H9 (cell line): Measurements from ENCODE around the gene C6orf120. TPM values are rescaled to one million over a fixed set of nuclear protein-coding genes. Genes with fewer than 3 reads are reported as not detected.

ENCODE experiments used
- DNase-seq: peaks from one replicate; pipeline ENCODE4 v3.0.0-alpha.2; 2017
- H2AFZ ChIP-seq: one replicate; pipeline ENCODE4 v1.6.1; 2013; ENCODE audit warnings: mild to moderate bottlenecking, low read length, control low read depth, moderate library complexity
- H2AK5ac ChIP-seq: 2 replicates; pipeline ENCODE4 v1.6.1; 2013; ENCODE audit warnings: low read length, control low read depth, mixed read lengths; ENCODE audit not compliant: insufficient read length
- H2BK120ac ChIP-seq: one replicate; pipeline ENCODE4 v1.6.1; 2013; ENCODE audit warnings: low read depth, mild to moderate bottlenecking, low read length, control low read depth, inconsistent platforms; ENCODE audit not compliant: poor library complexity, severe bottlenecking
- H2BK12ac ChIP-seq: 2 replicates; pipeline ENCODE4 v1.6.1; 2013; ENCODE audit warnings: low read length, control low read depth, mixed read lengths, low read depth; ENCODE audit not compliant: insufficient read length
- H2BK15ac ChIP-seq: 2 replicates; pipeline ENCODE4 v1.6.1; 2013; ENCODE audit warnings: low read depth, low read length, control low read depth
- H2BK20ac ChIP-seq: one replicate; pipeline ENCODE4 v1.6.1; 2013; ENCODE audit warnings: low read depth, mild to moderate bottlenecking, low read length, control low read depth, inconsistent platforms; ENCODE audit not compliant: poor library complexity, severe bottlenecking
- H2BK5ac ChIP-seq: 2 replicates; pipeline ENCODE4 v1.6.1; 2013; ENCODE audit warnings: low read length, control low read depth, mixed read lengths; ENCODE audit not compliant: insufficient read length
- H3K14ac ChIP-seq: 2 replicates; pipeline ENCODE4 v1.6.1; 2013; ENCODE audit warnings: low read length, control low read depth; ENCODE audit not compliant: insufficient read depth
- H3K18ac ChIP-seq: 2 replicates; pipeline ENCODE4 v1.6.1; 2013; ENCODE audit warnings: low read depth, mild to moderate bottlenecking, mixed read lengths, low read length, control low read depth; ENCODE audit not compliant: insufficient read length
- H3K23ac ChIP-seq: 2 replicates; pipeline ENCODE4 v1.6.1; 2013; ENCODE audit warnings: low read length, control low read depth, mixed read lengths, low read depth; ENCODE audit not compliant: insufficient read length
- H3K23me2 ChIP-seq: 2 replicates; pipeline ENCODE4 v1.6.1; 2013; ENCODE audit warnings: low read depth, mild to moderate bottlenecking, mixed read lengths, low read length, control low read depth; ENCODE audit not compliant: insufficient read length, poor library complexity, severe bottlenecking
- H3K27ac ChIP-seq: 2 replicates; pipeline ENCODE4 v1.5.1; 2013; ENCODE audit warnings: low read length, control low read depth, mixed read lengths, low read depth; ENCODE audit not compliant: insufficient read length
- H3K27me3 ChIP-seq: 2 replicates; pipeline ENCODE4 v1.6.1; 2013; ENCODE audit warnings: low read length, control low read depth, inconsistent platforms; ENCODE audit not compliant: insufficient read depth
- H3K4ac ChIP-seq: 2 replicates; pipeline ENCODE4 v1.6.1; 2013; ENCODE audit warnings: low read depth, mild to moderate bottlenecking, control low read depth, inconsistent platforms, low read length, moderate library complexity
- H3K4me1 ChIP-seq: 2 replicates; pipeline ENCODE4 v1.6.1; 2013; ENCODE audit warnings: low read length, control low read depth, inconsistent platforms; ENCODE audit not compliant: insufficient read depth
- H3K4me2 ChIP-seq: 2 replicates; pipeline ENCODE4 v1.6.1; 2013; ENCODE audit warnings: low read length, control low read depth, mixed read lengths; ENCODE audit not compliant: insufficient read length, insufficient read depth
- H3K56ac ChIP-seq: 2 replicates; pipeline ENCODE4 v1.6.1; 2013; ENCODE audit warnings: low read depth, mild to moderate bottlenecking, mixed read lengths, low read length, control low read depth; ENCODE audit not compliant: insufficient read length
- H3K79me1 ChIP-seq: 2 replicates; pipeline ENCODE4 v1.6.1; 2013; ENCODE audit warnings: low read depth, mild to moderate bottlenecking, moderate library complexity, low read length, control low read depth, inconsistent platforms; ENCODE audit not compliant: insufficient read depth, poor library complexity, severe bottlenecking
- H3K79me2 ChIP-seq: 2 replicates; pipeline ENCODE4 v1.6.1; 2013; ENCODE audit warnings: low read length, control low read depth, inconsistent platforms; ENCODE audit not compliant: insufficient read depth
- H3K9ac ChIP-seq: 2 replicates; pipeline ENCODE4 v1.6.1; 2013; ENCODE audit warnings: low read length, control low read depth, mixed read lengths; ENCODE audit not compliant: insufficient read length; ENCODE audit errors: extremely low read depth
- H3K9me3 ChIP-seq: one replicate; pipeline ENCODE4 v1.6.1; 2013; ENCODE audit warnings: low read depth, low read length, inconsistent platforms; ENCODE audit not compliant: control insufficient read depth
- H3T11ph ChIP-seq: one replicate; pipeline ENCODE4 v1.6.1; 2013; ENCODE audit warnings: mild to moderate bottlenecking, low read length, control low read depth, inconsistent platforms
- H4K20me1 ChIP-seq: one replicate; pipeline ENCODE4 v1.6.1; 2013; ENCODE audit not compliant: control insufficient read depth, insufficient read length, insufficient read depth
- H4K5ac ChIP-seq: 2 replicates; pipeline ENCODE4 v1.6.1; 2013; ENCODE audit warnings: low read depth, mild to moderate bottlenecking, mixed read lengths, low read length, control low read depth; ENCODE audit not compliant: insufficient read length
- H4K8ac ChIP-seq: replicated peaks from 2 replicates; pipeline ENCODE4 v1.6.1; 2013; ENCODE audit warnings: low read length, control low read depth, mixed read lengths, low read depth; ENCODE audit not compliant: insufficient read length
- H4K91ac ChIP-seq: 2 replicates; pipeline ENCODE4 v1.6.1; 2013; ENCODE audit warnings: low read depth, mild to moderate bottlenecking, moderate library complexity, mixed read lengths, low read length, control low read depth; ENCODE audit not compliant: insufficient read length
- H3K27ac Mint-ChIP-seq, 3 experiments: 2 replicates in 2 of 3; 3 replicates in 1 of 3; pipeline ENCODE4 v1.8.0; 2020 to 2021; ENCODE audit warnings: mixed read lengths in 3 of 3, mild to moderate bottlenecking in 1 of 3, moderate library complexity in 1 of 3
- H3K27me3 Mint-ChIP-seq: 2 replicates; pipeline ENCODE4 v1.8.0; 2021; ENCODE audit warnings: low read depth, mild to moderate bottlenecking, moderate library complexity, mixed read lengths
- H3K36me3 Mint-ChIP-seq, 3 experiments: 2 replicates in 2 of 3; 3 replicates in 1 of 3; pipeline ENCODE4 v1.8.0; 2020 to 2021; ENCODE audit warnings: low read depth in 3 of 3, mixed read lengths in 3 of 3; ENCODE audit not compliant: insufficient read depth in 1 of 3
- H3K4me1 Mint-ChIP-seq, 2 experiments: 2 replicates each; pipeline ENCODE4 v1.8.0; 2020; ENCODE audit warnings: mixed read lengths in 2 of 2
- H3K4me3 Mint-ChIP-seq, 2 experiments: 2 replicates in 1 of 2; 3 replicates in 1 of 2; pipeline ENCODE4 v1.8.0; 2020 to 2021; ENCODE audit warnings: mild to moderate bottlenecking in 2 of 2, mixed read lengths in 2 of 2, moderate library complexity in 1 of 2
- H3K9me3 Mint-ChIP-seq, 2 experiments: 2 replicates in 1 of 2; 3 replicates in 1 of 2; pipeline ENCODE4 v1.8.0; 2020; ENCODE audit warnings: mild to moderate bottlenecking in 2 of 2, mixed read lengths in 2 of 2, moderate library complexity in 1 of 2
- WGBS: extraction: QIAGEN DNeasy Blood & Tissue Kit; methylation state at CpG from one replicate; pipeline ENCODE4 v1.1.7; 2013; ENCODE audit warnings: missing lambda C conversion rate, low lambda C conversion rate, mixed read lengths; ENCODE audit not compliant: insufficient read length; ENCODE audit errors: extremely low coverage; 5-methylcytosine and 5-hydroxymethylcytosine counted together
- total RNA-seq: library from RNA; stranded (reverse); gene quantifications from 2 replicates; pipeline ENCODE4 v1.2.1, GENCODE V29; 2021
- TF ChIP-seq, protein P1 (sequence below): fragments of 200-600 bp; sonication (generic); conservative IDR thresholded peaks from 3 replicates; pipeline ENCODE4 v1.8.0; 2021; ENCODE audit warnings: antibody characterized with exemption, mild to moderate bottlenecking

Gene C6orf120
- total RNA-seq, 1 experiment from 2014 or later = 23.2 TPM

DNA sequence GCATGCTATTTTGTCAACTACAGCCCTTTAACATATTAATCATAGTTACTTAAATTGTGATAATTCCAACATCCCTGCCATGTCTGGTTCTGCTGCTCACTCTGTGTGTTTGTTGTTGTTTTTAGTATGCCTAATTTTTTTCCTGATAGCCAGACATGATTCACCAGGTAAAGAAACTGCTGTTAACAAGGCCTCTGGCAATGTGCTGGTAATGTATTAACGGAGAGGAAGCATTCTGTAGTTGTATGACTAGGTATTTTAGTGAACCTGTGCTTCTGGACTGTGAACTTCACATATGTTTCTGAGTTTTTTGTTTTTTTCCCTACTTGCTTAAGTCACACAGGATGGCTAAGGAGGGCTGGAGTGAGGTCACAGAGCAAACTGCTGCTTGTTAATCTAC is 44.6 kb downstream of the C6orf120 start:
- peaks cover 0 to 4% of the 10 kb centered on the region in 2 experiments; a peak in 1 of 5 replicates for H3K9me3 Mint-ChIP-seq
- Histone ChIP-seq H2BK15ac (no peak overlapping the region), H3K9me3 (no peaks in the 10 kb centered on the region), H2BK20ac (no peak overlapping the region), H3K4me1 (no peaks in the 10 kb centered on the region), H3K79me2 (no peaks in the 10 kb centered on the region), H3K9ac (no peak overlapping the region), H3K4me2 (no peak overlapping the region), H3K14ac (no peak overlapping the region), H3K27ac (no peak overlapping the region), H3K56ac (no peak overlapping the region), H3K27me3 (no peaks in the 10 kb centered on the region), H4K91ac (no peak overlapping the region), H3K23me2 (peaks cover 3% of the 10 kb centered on the region), H4K20me1 (no peaks in the 10 kb centered on the region), H2BK5ac (no peak overlapping the region), H2BK12ac (no peak overlapping the region), H4K8ac (no peak overlapping the region), H2AFZ (no peak overlapping the region), H3K79me1 (no peaks in the 10 kb centered on the region), H3K23ac (no peak overlapping the region), H2AK5ac (no peak overlapping the region), H3T11ph (no peak overlapping the region), H3K4ac (no peak overlapping the region), H2BK120ac (no peak overlapping the region), H3K18ac (no peak overlapping the region), H4K5ac (no peak overlapping the region)
- TF ChIP-seq, protein P1, sequence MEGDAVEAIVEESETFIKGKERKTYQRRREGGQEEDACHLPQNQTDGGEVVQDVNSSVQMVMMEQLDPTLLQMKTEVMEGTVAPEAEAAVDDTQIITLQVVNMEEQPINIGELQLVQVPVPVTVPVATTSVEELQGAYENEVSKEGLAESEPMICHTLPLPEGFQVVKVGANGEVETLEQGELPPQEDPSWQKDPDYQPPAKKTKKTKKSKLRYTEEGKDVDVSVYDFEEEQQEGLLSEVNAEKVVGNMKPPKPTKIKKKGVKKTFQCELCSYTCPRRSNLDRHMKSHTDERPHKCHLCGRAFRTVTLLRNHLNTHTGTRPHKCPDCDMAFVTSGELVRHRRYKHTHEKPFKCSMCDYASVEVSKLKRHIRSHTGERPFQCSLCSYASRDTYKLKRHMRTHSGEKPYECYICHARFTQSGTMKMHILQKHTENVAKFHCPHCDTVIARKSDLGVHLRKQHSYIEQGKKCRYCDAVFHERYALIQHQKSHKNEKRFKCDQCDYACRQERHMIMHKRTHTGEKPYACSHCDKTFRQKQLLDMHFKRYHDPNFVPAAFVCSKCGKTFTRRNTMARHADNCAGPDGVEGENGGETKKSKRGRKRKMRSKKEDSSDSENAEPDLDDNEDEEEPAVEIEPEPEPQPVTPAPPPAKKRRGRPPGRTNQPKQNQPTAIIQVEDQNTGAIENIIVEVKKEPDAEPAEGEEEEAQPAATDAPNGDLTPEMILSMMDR = no peak
- WGBS = no CpG with 5 or more reads among the region's 1 CpG
- H3K27me3 Mint-ChIP-seq = peaks cover 3% of the 10 kb centered on the region; the same call in 1 of the 2 replicates
- DNase-seq = no peak
- no peak overlapping the region for H3K4me3 Mint-ChIP-seq
- H3K27ac Mint-ChIP-seq = no peak overlapping the region
- peaks cover 7 to 11% of the 10 kb centered on the region in 2 experiments for H3K4me1 Mint-ChIP-seq
- H3K36me3 Mint-ChIP-seq = peaks cover 0 to 2% (median 0%) of the 10 kb centered on the region in 3 experiments; a peak in 3 of 7 replicates
